Stimulated activated CD4-positive, alpha-beta T cell treated with anti-CD3 and anti-CD28 coated beads, Interleukin-2, amount 100 ng/mL, for 4 hours (primary cell): ENCODE measurements around the gene HIBADH.
"Not testable (repeated sequence)": the region's sequence is repeated elsewhere in the genome, so short reads cannot be mapped to it uniquely, and the experiment has no call there.

ENCODE experiments used
- DNase-seq: peaks from one replicate; pipeline ENCODE4 v3.0.0-alpha.2; 2020; ENCODE audit warnings: low read depth

HIBADH gene

GRCh38 chr7:27595009-27595408, 67.7 kb downstream of the HIBADH start:
- no peak for DNase-seq

- no peak for DNase-seq
These were observed 69.5 kb downstream of the HIBADH start for GRCh38 chr7:27593226-27593625.

GRCh38 chr7:27590416-27590815, 72.3 kb downstream of the HIBADH start:
- DNase-seq, result no peak

GRCh38 chr7:27587429-27587828, 75.3 kb downstream of the HIBADH start:
- DNase-seq, result no peak

GRCh38 chr7:27586825-27587224, 75.9 kb downstream of the HIBADH start:
- no peak for DNase-seq

GRCh38 chr7:27585781-27586447, 76.8 kb downstream of the HIBADH start:
- no peak for DNase-seq

- DNase-seq, result no peak
These were observed 80.8 kb downstream of the HIBADH start for GRCh38 chr7:27581906-27582305.

- no peak for DNase-seq
These were observed 81.6 kb downstream of the HIBADH start for GRCh38 chr7:27581119-27581518.

GRCh38 chr7:27579565-27579964, 83.1 kb downstream of the HIBADH start:
- DNase-seq, result no peak

GRCh38 chr7:27578169-27578568, 84.5 kb downstream of the HIBADH start:
- not testable (repeated sequence) for DNase-seq

- no peak for DNase-seq
These were observed 86.2 kb downstream of the HIBADH start for GRCh38 chr7:27576360-27576944.

- no peak for DNase-seq
These were observed 87.1 kb downstream of the HIBADH start for GRCh38 chr7:27575613-27576012.

- DNase-seq, result no peak
These were observed 93.6 kb downstream of the HIBADH start for GRCh38 chr7:27569106-27569505.

GRCh38 chr7:27567266-27567665, 95.4 kb downstream of the HIBADH start:
- DNase-seq, result no peak

- no peak for DNase-seq
These were observed 97.7 kb downstream of the HIBADH start for GRCh38 chr7:27564881-27565482.

- no peak for DNase-seq
These were observed 101.9 kb downstream of the HIBADH start for GRCh38 chr7:27560706-27561235.

- DNase-seq, result no peak
These were observed 107.0 kb downstream of the HIBADH start for GRCh38 chr7:27555670-27556069.

GRCh38 chr7:27554826-27555225, 107.9 kb downstream of the HIBADH start:
- no peak for DNase-seq

- DNase-seq, result no peak
These were observed 109.4 kb downstream of the HIBADH start for GRCh38 chr7:27553273-27553672.

- no peak for DNase-seq
These were observed 110.8 kb downstream of the HIBADH start for GRCh38 chr7:27551803-27552400.

- DNase-seq, result no peak
These were observed 113.1 kb downstream of the HIBADH start for GRCh38 chr7:27549606-27550005.

GRCh38 chr7:27548304-27548703, 114.4 kb downstream of the HIBADH start:
- DNase-seq, result no peak

- DNase-seq, result no peak
These were observed 115.3 kb downstream of the HIBADH start for GRCh38 chr7:27547401-27547800.
